Sciatic nerve (tissue), 2 donors: ENCODE data around the gene NOX4. TPM values are rescaled to one million over a fixed set of nuclear protein-coding genes. Genes with fewer than 3 reads are reported as not detected.
"Not testable (repeated sequence)": the region's sequence is repeated elsewhere in the genome, so short reads cannot be mapped to it uniquely, and the experiment has no call there.

ENCODE experiments used
- ATAC-seq: fragments of 200-7000 bp; cut with Tn5 transposase; one replicate; pipeline ENCODE4 v1.9.1; 2020; ENCODE audit warnings: mild to moderate bottlenecking, moderate library complexity
- DNase-seq: peaks from one replicate; pipeline ENCODE4 v3.0.0-alpha.2; 2020; ENCODE audit warnings: low spot score
- intact Hi-C: fragments of 100-400 bp; cut with DNase I; formaldehyde crosslinking; loops from one replicate; pipeline ENCODE4 v1.14.2; 2022
- total RNA-seq: library from RNA; stranded (reverse); fragmentation: NEBNext Ultra II Directional; extraction: Animal tissue kit (Norgen Biotek cat#: 25700); gene quantifications from one replicate; pipeline ENCODE4 v1.2.1, GENCODE V29; 2021
- donor health status: DM: no; HTN: no; CAD: no.
- donor health status: DM: no; HTN: no; CAD: no.

Gene NOX4
- total RNA-seq, 1 donor from 2014 or later: 16.0 TPM

DNA sequence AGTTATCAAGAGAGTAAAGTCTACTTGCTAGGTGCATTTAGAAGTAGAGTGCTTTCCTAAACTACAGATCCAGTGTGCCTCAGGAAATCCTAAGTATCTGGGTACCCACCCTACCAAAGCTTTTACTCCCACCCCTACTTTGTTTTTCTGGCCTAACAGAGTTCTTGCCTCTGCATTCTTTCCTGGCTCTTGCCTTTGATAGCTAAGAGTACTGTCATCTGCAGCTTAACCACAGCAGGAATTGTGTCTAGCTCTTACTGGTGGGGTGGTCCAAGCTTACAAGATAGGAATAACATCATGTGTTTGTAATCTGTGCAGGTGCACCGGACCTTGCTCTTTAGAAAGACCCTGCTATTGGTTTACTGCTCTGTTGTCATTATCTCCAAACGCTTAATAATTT is 82.7 kb downstream of the NOX4 start:
- intact Hi-C loops, ATAC-seq, DNase-seq: not testable (repeated sequence)

DNA sequence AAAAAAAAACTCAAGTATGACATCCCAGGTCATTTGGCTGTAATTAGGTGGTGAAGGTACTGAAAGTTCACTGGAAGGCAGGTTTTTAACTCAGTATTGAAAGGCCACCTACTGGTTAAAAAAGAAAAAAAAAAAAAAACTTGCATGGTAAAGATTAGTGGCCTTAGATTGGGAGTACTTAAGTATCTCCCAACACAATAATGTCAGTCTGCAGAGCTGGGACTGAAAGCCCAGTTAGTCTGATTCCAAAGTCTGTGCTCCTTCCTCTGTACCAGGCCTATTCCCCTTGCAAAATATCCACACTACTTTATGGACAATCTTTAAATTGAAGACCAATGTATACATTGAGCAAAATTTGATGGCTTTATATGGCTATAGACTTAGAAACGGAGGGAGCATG is 85.5 kb downstream of the NOX4 start:
- ATAC-seq (peak; percentile 20), DNase-seq (no peak)
- intact Hi-C loops: no loop called here

DNA sequence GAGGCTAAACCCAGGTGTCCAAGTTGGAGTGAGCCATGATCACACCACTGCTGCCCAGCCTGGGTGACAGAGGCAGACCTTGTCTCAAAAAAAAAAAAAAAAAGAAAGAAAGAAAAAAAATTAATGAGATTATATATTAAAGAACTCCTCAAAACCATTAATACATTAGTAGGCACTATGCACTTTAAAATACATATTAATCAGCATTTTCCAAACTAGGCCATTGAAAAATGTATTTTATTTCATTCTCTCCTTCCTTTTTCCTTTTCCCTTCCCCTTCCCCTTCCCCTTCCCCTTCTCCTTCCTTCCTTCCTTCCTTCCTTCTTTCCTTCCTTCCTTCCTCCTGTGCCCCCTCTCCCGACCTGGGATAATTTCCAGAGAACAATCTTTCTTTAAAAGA is 99.5 kb downstream of the NOX4 start:
- not testable (repeated sequence) for ATAC-seq, DNase-seq

DNA sequence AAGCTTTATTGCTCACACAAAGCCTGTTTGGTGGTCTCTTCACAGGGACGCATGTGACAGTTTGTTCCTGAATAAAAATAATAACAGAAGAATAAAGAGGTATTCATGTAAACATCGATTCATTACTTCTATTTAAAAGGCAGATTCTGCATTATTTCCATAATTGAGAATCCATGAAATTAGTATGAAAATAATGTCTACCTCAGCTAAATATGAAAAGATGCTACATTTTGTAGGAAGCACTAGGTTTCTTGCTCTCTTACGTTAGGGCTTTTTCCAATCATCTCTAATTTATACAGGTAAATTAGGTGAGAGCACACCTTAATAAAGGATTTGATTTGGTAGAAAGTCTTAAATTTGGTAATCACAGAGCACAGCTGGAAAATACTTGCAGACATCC is 103.7 kb downstream of the NOX4 start:
- intact Hi-C loops, DNase-seq, ATAC-seq: not testable (repeated sequence)

More for the DNA sequence above, 99.5 kb downstream of the NOX4 start:
- intact Hi-C loops: not testable (repeated sequence)

- DNase-seq, intact Hi-C loops, ATAC-seq: not testable (repeated sequence)
Observed at GRCh38 chr11:89382986-89383385, 108.2 kb downstream of the NOX4 start.

DNA sequence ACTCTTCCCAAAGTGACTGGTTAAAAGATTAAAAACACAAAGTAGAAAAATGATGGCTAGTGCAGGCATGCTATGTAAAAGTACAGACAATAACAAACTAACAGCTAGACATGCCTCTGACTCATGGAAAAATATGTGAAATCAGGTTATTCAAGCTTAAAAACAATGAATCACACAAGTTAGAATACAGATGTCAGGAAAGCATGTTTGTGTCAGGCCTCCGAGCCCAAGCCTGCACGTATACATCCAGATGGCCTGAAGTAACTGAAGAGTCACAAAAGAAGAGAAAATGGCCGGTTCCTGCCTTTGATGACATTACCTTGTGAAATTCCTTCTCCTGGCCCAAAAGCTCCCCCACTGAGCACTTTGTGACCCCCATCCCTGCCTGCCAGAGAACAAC is 110.1 kb downstream of the NOX4 start:
- DNase-seq (no peak), ATAC-seq (peak; percentile 72)
- intact Hi-C loops: no loop called here

DNA sequence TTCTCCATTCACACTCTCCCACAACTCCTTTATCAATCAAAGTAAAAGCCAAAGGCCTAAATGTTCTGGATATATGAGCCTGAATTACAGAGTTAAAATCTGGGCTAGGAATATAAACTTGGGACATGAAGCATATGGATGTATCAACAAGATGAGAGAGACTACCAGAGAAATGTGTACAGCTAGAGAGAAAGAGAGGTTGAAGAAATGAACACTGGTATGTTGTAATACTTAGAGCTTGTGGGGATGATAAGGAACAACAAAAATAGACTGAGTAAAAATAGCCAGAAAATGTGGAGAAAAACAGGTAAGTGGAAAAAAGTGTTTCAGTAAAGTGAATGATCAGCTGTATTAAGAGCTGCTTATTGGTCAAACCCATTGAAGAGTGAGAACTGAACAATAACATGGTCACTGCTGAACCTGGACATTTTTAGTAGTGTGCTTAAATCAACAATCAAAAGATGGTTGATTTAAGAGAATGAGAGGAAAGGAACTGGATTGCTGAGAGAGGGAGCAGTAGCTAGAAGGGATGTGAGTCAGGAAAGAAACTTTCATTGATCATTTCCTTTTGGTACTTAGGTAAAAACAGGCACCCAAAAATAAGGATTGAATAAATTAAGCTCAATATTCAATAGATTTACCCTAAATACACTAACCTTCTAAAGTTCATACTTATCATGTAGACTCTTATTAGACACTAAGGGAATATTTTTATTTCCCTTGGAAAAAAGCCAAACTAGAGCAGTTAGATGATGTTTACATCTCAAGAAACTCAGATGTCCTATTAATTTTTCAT is 111.0 kb downstream of the NOX4 start:
- DNase-seq, intact Hi-C loops, ATAC-seq: not testable (repeated sequence)

GRCh38 chr11:89378986-89379385 is 112.2 kb downstream of the NOX4 start:
- DNase-seq, ATAC-seq, intact Hi-C loops: not testable (repeated sequence)

- ATAC-seq, intact Hi-C loops, DNase-seq: not testable (repeated sequence)
Observed at GRCh38 chr11:89369356-89369755, 121.8 kb downstream of the NOX4 start.

DNA sequence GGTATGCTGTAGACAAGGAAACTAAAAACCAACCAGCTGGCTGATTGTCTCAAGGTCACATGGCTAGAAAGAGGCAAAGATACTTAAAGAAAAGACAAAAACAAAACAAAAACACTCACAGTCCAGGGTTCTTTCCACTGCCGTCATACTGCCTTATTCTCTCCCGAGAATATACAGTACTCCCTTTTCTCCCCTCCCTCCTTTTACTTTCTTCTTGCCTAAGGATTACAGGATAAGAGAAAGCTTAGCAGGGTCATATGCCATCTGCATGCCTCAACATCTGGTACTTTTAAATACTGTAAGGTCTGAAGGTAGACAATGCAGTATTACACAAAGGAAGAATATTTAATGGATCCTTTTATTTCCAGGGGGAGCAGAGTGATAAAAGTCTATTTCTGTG is 126.3 kb downstream of the NOX4 start:
- ATAC-seq, intact Hi-C loops: not testable (repeated sequence)

GRCh38 chr11:89361734-89362133 is 129.4 kb downstream of the NOX4 start:
- no peak for ATAC-seq
- intact Hi-C loops: no loop called here
- DNase-seq: no peak

More for the DNA sequence above, 126.3 kb downstream of the NOX4 start:
- DNase-seq: not testable (repeated sequence)

- DNase-seq, ATAC-seq, intact Hi-C loops: not testable (repeated sequence)
Observed at GRCh38 chr11:89359208-89359607, 132.0 kb downstream of the NOX4 start.

DNA sequence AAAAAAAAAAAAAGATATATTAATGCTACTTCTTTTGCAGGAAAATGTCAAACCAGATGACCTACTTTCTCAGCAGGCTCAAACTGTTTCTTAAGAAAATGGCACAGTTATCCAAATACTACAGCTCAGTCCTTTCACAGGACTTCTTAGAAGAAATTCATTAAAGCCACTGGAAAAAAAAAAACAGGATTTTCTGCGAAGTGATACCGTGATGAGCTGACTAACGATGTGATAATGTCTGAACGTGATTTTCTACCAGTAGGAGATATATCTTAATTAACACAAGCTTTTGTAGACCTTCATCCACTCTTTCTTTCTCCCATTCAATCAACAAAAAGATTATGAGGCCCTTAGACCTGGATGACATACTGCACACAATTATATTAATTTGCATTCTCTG is 132.4 kb downstream of the NOX4 start:
- no peak for ATAC-seq
- intact Hi-C loops: no loop called here
- no peak for DNase-seq

DNA sequence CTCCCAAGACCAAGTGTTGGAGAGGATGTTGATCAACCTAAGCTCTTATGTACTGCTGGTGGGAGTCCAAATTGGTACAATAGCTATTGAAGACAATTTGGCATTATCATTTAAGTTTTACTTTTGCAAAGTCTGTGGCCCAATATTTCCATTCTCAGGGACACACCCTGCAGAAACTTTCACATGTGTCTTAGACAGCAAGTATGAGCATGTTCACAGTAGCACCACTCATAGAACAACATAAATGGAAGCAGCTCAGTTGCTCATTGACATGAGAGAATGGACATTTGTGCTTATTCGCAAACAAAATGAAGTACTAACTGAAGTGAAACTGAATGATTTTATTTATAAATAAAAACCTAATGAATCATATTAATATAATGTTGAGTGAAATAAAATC is 135.5 kb downstream of the NOX4 start:
- DNase-seq (no peak), ATAC-seq (no peak)
- intact Hi-C loops: no loop called here

- intact Hi-C loops, ATAC-seq: not testable (repeated sequence)
Observed at GRCh38 chr11:89354513-89354912, 136.7 kb downstream of the NOX4 start.

GRCh38 chr11:89347071-89347470 is 144.1 kb downstream of the NOX4 start:
- ATAC-seq: no peak

More at GRCh38 chr11:89354513-89354912, 136.7 kb downstream of the NOX4 start:
- DNase-seq: not testable (repeated sequence)

DNA sequence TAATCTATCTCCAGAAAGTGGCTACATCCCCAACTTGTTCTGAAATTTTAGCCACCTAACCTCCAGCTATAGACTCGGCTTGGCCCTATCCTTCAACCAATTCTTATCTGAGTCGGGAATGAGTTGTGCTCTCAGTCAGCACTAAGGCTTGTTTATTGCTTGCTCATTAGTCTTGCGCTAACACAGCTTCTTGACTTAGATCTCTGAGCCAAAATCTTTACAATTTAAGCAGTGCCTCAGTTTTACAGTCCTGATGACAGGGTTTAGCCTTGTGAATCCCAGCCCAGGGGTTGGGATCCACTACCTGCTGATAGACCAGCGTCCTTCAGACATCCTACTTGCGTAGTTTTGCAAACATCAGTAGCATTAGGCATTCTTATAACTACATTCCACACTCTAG is 144.6 kb downstream of the NOX4 start:
- ATAC-seq (no peak), DNase-seq (no peak)
- intact Hi-C loops: no loop called here

More at GRCh38 chr11:89347071-89347470, 144.1 kb downstream of the NOX4 start:
- no peak for DNase-seq
- intact Hi-C loops: no loop called here

- ATAC-seq (peak; percentile 96), DNase-seq (peak; percentile 60)
- intact Hi-C loops: not testable (repeated sequence)
Observed at GRCh38 chr11:89342880-89343572, 148.1 kb downstream of the NOX4 start.

DNA sequence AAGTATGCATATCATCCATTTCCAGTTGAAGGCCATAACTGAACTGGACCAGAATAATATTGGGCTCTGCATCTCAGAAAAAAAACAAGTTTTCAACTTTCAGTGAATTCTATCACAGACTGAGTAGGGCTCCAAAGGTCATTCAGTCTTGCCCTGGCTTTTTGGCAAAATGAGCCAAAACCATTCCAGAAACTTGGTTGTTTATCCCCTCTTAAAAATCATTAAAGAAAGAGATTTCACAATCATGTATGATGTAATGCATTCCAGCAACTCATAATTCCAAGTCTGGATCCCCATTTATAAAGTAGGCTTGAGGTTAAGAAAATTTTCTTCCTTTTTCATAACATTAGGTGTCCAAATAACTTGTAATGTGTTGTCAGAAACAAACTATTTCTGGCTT is 150.7 kb downstream of the NOX4 start:
- peak; percentile 85 for ATAC-seq
- DNase-seq, intact Hi-C loops: not testable (repeated sequence)

- intact Hi-C loops, ATAC-seq, DNase-seq: not testable (repeated sequence)
Observed at GRCh38 chr11:89338073-89338472, 153.1 kb downstream of the NOX4 start.
